ENCODE results near the gene LATS1. TPM values are rescaled to one million over a fixed set of nuclear protein-coding genes. Genes with fewer than 3 reads are reported as not detected.

Gene LATS1
- total RNA-seq, 1 experiment from 2014 or later: 25.1 TPM

DNA sequence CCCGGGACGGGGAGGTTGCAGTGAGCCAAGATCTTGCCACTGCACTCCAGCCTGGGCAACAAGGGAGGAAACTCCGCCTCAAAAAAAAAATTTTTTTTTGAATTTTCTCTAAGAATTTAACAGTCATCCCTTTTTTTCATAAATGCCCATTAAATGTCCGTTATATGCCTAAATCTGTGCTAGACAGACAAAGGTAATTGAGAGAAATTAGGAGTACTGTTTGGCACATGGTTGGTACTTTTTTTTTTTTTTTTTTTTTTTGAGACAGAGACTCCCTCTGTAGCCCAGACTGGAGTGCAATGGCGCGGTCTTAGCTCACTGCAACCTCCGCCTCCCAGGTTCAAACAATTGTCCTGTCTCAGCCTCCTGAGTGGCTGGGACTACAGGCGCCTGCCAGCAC lies 33.3 kb upstream of the LATS1 start:
- Histone ChIP-seq H3K79me1 (ENCODE audit: insufficient read depth, low read depth, low read length, poor library complexity, severe bottlenecking) (no peaks in the 10 kb centered on the region), H2BK120ac (ENCODE audit: low read depth, low read length, poor library complexity, severe bottlenecking) (no peak overlapping the region), H2AFZ (ENCODE audit: low read length) (no peak overlapping the region), H3K9me3 (ENCODE audit: control insufficient read depth, low read depth, low read length) (no peaks in the 10 kb centered on the region), H3K14ac (ENCODE audit: insufficient read depth, low read length) (no peak overlapping the region), H3K18ac (ENCODE audit: insufficient read length, low read depth, low read length) (no peak overlapping the region), H3K4me2 (ENCODE audit: insufficient read depth, insufficient read length, low read length) (no peak overlapping the region), H4K5ac (ENCODE audit: insufficient read length, low read depth, low read length) (no peak overlapping the region), H2BK15ac (ENCODE audit: low read depth, low read length) (no peak overlapping the region), H3K9ac (ENCODE audit: extremely low read depth, insufficient read length, low read length) (no peak overlapping the region), H3K27ac (ENCODE audit: insufficient read length, low read depth, low read length) (no peak overlapping the region), H3K27me3 (ENCODE audit: insufficient read depth, low read length) (no peaks in the 10 kb centered on the region), H3K56ac (ENCODE audit: insufficient read length, low read depth, low read length) (no peak overlapping the region), H2BK5ac (ENCODE audit: insufficient read length, low read length) (no peak overlapping the region), H3T11ph (ENCODE audit: low read length) (no peak overlapping the region), H2AK5ac (ENCODE audit: insufficient read length, low read length) (no peak overlapping the region), H4K20me1 (ENCODE audit: control insufficient read depth, insufficient read depth, insufficient read length) (no peaks in the 10 kb centered on the region), H3K4ac (ENCODE audit: low read depth, low read length) (no peak overlapping the region), H3K23me2 (ENCODE audit: insufficient read length, low read depth, low read length, poor library complexity, severe bottlenecking) (peaks cover 5% of the 10 kb centered on the region), H3K4me1 (ENCODE audit: insufficient read depth, low read length) (peaks cover 2% of the 10 kb centered on the region; the same call in 1 of the 2 replicates), H2BK12ac (ENCODE audit: insufficient read length, low read depth, low read length) (no peak overlapping the region), H2BK20ac (ENCODE audit: low read depth, low read length, poor library complexity, severe bottlenecking) (no peak overlapping the region), H3K23ac (ENCODE audit: insufficient read length, low read depth, low read length) (no peak overlapping the region), H4K91ac (ENCODE audit: insufficient read length, low read depth, low read length) (no peak overlapping the region), H4K8ac (replicated peaks; ENCODE audit: insufficient read length, low read depth, low read length) (no peak overlapping the region), H3K79me2 (ENCODE audit: insufficient read depth, low read length) (peaks cover 26% of the 10 kb centered on the region; the same call in 1 of the 2 replicates)
- no CpG with 5 or more reads among the region's 8 CpGs for WGBS (ENCODE audit: extremely low coverage, insufficient read length, low lambda C conversion rate)
- no peaks in the 10 kb centered on the region for H3K9me3 Mint-ChIP-seq
- no peak for DNase-seq
- peak overlapping the region; percentile 87 to 91 for H3K4me3 Mint-ChIP-seq
- H3K27ac Mint-ChIP-seq: no peak overlapping the region
- H3K27me3 Mint-ChIP-seq (ENCODE audit: low read depth): no peaks in the 10 kb centered on the region
- H3K4me1 Mint-ChIP-seq: peaks cover 12 to 13% of the 10 kb centered on the region in 2 experiments
- no peaks in the 10 kb centered on the region; a peak in 2 of 7 replicates for H3K36me3 Mint-ChIP-seq (ENCODE audit: insufficient read depth in 1 of 3, low read depth in 3 of 3)
- TF ChIP-seq, protein P1, sequence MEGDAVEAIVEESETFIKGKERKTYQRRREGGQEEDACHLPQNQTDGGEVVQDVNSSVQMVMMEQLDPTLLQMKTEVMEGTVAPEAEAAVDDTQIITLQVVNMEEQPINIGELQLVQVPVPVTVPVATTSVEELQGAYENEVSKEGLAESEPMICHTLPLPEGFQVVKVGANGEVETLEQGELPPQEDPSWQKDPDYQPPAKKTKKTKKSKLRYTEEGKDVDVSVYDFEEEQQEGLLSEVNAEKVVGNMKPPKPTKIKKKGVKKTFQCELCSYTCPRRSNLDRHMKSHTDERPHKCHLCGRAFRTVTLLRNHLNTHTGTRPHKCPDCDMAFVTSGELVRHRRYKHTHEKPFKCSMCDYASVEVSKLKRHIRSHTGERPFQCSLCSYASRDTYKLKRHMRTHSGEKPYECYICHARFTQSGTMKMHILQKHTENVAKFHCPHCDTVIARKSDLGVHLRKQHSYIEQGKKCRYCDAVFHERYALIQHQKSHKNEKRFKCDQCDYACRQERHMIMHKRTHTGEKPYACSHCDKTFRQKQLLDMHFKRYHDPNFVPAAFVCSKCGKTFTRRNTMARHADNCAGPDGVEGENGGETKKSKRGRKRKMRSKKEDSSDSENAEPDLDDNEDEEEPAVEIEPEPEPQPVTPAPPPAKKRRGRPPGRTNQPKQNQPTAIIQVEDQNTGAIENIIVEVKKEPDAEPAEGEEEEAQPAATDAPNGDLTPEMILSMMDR (conservative IDR thresholded peaks at IDR 0.05): no peak
